ENCODE results near the gene IFNAR2. TPM values are rescaled to one million over a fixed set of nuclear protein-coding genes. Genes with fewer than 3 reads are reported as not detected.
"Not testable (repeated sequence)": the region's sequence is repeated elsewhere in the genome, so short reads cannot be mapped to it uniquely, and the experiment has no call there.

Gene IFNAR2
- total RNA-seq, 1 experiment from 2014 or later: 7.9 TPM

DNA sequence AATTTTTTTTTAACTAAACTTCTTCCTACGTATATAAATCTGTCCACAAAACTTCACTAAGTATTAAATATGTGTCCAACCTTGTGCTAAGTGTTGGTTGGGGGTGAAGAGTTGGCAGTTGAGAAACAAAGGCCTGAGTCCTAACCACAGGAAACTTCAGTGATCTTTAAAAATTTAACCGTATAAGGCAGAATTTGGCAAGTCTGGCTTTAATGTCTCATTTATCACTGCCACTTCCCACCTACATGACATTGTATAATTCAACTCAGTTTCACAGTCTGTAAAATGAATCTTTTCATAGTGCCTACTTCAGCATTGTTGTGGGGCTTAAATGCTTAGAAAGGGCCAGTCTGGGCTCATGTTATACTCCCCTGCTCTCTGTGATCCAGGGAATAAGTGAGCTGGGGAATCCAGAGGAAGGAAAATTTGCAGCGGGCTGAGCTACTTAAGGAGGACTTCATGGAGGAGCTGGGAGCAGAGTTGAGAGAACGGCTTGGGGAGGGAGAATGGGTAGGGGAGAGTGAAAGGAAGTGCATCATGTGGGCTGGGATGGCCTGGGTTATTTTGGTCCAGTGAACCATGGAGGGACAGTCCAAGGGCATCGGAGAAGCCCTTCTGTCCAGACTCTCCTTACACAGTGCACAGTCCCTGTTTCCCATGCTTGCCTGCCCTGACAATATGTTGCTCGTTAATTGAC, 14.5 kb downstream of the IFNAR2 start:
- no peak for DNase-seq (ENCODE audit: low spot score)

DNA sequence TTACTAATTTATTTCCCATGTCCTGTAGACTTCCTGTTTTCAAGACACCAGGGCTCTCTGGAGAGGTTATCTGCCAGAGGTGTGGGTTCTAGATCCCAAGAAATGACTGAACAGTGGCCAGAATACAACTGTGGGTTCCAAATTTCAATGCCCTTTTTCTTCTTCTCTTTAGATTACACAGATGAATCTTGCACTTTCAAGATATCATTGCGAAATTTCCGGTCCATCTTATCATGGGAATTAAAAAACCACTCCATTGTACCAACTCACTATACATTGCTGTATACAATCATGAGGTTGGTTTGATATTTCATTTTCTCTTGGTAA, 15.0 kb downstream of the IFNAR2 start:
- no peak for DNase-seq (ENCODE audit: low spot score)

DNA sequence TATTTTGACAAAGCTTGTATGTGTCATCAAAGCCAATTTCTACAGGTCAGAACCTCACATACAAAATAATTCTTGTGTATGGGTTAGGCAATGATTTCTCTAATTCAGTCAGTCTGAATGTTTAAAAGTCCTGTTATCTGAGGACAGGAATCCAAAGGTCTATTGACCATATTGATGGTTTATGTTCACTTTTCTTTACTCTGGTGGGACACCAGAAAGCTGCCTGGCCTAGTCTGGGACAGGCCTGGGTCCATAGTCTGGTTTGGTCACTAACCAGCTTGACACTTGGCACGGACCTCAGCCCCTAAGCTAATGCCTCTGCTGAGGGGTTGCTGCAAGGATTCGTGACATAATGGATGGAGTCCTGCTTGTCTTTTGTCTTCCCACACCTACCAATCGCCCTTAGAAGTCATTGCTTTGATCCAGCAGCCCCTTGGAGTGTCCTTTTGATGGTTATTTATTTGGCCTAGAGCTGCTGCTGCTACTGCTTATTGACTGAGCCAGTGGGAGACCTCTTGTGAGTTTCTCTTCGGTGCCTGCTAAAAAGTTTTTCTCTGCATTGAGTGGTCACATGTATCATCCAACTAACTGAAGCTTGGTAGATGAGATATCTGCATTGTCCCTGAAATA, 15.7 kb downstream of the IFNAR2 start:
- DNase-seq (ENCODE audit: low spot score): no peak

DNA sequence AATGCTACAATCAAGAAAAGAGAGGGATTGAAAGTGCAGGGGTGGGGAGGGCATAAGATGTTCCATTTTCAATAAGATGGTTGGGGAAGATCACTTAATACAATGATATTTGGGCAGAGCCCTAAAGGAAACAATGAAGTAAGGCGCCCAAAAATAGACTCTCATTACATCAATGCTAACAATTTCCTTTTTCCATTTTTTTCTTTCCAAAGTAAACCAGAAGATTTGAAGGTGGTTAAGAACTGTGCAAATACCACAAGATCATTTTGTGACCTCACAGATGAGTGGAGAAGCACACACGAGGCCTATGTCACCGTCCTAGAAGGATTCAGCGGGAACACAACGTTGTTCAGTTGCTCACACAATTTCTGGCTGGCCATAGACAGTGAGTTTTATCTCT, 16.8 kb downstream of the IFNAR2 start:
- DNase-seq (ENCODE audit: low spot score): no peak

DNA sequence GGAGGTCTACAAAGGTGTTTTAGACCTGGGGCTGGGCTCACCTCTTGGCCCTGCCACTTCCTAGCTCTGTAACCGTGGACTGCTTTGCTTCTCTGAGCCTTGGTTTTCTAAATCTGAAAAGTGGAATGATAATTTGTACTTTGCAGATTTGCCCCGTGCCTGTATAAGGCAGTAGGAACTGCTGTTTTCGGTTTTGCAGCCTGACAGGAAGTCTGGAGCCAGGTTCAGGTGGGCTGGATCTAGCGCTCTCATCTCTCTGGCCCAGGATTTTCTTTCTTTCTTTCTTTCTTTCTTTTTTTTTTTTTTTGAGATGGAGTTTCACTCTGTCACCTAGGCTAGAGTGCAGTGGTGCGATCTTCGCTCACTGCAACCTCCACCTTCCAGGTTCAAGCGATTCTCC, 17.2 kb downstream of the IFNAR2 start:
- no peak for DNase-seq (ENCODE audit: low spot score)

DNA sequence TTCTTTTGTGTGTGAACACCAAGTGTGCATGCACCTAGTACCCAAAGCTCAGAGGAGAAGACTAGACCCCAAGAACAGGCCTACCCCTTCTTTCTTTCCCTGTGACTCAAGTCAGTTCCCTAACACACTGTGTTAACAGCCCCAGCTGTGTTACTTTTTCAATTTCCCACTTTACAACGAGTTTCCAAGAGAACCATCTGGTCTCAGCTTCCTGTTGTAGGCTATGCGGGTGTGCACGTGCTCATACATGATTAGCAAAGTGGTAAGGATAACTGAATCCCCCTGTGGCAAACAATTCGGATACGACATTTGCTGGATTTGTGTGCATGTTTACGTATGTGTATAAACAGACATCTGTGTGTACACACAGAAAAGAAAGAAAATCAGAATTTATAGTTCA, 17.9 kb downstream of the IFNAR2 start:
- DNase-seq (ENCODE audit: low spot score): no peak

DNA sequence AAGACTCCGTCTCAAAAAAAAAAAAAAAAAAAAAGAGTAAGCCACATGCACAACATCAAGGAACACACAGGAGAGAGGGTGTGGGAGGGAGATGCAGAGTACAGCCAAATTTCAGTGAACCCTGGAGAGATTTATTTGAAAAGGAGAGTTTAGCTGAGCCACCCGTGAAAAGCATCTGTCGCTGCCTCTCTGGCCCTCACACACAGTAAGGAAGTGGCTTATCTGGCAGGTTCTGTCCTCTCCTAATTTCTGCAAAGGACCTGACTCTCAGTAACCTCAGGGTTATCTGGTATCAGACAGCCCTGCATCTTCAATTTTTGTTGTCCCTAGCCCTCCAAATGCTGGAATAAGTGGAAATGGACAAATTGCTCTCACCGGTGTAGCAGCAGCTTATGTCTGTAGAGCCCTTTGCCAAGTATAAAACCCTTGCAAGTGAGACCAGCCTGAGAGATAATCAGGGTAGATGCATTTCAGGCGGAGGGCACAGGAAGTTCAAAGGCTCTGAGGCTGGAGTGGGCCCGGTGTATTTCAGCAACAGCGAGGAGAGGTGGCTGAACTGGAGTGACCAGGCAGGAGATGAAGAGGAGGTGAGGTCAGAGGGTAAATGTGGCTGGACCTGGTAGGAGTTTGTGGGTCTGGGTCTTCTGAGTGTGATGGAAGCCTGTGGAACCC, 19.7 kb downstream of the IFNAR2 start:
- no peak for DNase-seq (ENCODE audit: low spot score)

DNA sequence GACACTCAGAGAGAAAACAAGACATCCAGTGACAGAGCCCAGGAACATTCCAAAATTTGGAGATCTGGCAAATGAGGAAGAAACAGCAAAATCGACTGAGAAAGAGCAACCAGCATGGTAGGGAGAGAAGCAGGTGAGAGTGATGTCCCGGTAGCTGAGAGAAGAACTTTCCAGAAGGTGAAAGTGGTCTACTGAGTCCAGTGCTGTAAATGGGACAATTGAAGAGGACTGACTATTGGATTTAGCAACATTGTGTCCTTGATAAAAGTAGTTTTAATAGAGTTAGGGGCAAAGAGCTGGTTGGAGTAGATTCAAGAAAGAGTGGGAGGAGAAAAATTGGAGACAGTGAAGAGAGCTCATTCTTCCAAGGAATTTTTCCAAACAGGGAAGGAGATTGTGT, 21.4 kb downstream of the IFNAR2 start:
- DNase-seq (ENCODE audit: low spot score): no peak

DNA sequence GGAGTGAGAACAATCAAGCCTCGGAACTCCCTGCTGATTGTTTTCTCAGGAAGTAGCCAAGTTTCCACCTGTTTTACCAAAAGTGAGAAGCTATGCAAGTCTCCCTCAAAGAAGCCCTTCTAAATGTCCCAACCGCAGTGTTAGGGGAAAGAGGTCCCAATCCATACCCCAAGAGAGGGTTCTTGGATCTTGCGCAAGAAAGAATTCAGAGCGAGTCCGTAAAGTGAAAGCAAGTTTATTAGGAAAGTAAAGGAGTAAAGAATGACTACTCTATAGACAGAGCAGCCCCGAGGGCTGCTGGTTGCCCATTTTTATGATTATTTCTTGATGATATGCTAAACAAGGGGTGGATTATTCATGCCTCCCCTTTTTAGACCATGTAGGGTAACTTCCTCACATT, 23.6 kb downstream of the IFNAR2 start:
- not testable (repeated sequence) for DNase-seq (ENCODE audit: low spot score)

DNA sequence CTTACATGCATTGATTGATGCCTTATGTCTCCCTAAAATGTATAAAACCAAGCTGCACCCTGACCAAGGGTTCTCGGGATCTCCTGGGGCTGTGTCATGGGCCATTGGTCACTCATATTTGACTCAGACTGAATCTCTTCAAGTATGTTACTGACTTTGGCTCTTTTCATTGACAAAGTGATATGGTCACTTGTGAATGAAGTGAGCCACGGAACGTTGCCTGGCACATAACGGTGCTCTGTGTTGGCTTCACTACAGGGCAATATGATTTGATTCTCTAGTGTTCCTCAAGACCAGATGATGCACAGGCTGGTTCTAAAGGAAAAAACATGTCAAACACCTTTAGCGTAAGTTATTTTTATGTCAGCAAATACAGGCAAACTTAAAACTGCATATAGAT, 25.0 kb downstream of the IFNAR2 start:
- no peak for DNase-seq (ENCODE audit: low spot score)

DNA sequence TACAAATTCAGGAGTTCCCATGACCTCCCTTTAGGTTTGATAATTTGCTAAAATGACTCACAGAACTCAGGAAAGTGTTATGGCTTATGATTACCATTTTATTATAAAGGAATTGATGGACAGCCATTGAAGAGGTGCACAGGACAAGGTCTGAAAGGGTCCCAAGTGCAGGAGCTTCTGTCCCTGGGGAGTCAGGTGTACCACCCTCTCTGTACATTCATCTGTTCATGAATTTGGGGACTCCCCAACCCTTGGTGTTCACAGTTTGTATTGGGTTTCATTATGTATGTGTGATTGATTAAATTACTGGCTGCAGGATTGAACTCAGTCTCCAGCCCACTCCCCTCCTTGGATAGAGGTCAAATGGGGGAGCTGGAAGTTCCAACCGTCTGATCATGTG, 25.7 kb downstream of the IFNAR2 start:
- DNase-seq (ENCODE audit: low spot score): no peak

DNA sequence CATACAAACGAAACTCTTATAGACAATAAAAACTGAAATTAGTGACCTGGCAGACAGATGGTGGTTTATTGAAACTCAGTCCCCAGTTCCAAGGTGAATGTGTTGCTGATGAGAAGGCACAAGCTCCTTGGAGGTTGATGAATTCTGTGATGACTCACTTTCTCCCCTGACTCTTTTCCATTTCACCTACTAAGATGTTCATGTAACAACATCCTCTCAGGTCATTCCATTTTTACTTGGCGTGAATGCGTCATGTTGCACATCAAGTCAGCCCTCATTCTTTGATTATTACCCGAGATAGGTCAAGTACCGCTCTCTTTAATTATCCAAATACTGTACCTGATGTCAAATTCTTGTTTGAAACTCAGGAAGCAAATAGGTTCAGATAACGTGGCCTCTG, 26.3 kb downstream of the IFNAR2 start:
- no peak for DNase-seq (ENCODE audit: low spot score)

DNA sequence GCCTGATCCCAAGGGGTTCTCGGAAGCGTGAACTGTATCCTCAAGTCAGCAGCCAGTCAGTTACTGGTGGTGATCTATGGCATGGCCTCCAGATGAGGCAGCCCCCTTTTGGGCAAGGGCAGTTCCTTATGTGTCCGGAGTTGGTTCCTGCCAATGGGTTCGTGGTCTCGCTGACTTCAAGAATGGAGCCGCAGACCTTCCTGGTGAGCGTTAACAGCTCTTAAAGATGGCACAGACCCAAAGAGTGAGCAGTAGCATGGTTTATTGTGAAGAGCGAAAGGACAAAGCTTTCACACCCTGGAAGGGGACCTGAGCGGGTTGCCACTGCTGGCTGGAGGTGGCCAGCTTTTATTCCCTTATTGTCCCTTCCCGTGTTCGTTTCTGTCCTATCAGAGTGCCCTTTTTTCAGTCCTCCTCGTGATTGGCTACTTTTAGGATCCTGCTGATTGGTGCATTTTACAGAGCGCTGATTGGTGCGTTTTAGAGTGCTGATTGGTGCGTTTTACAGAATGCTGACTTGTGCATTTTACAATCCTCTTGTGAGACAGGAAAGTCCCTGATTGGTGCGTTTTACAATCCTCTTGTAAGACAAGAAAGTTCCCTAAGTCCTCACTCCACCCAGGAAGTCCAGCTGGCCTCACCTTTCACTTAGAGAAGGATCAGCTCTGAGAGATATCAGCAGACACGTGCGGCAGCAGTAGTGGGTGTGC, 27.5 kb downstream of the IFNAR2 start:
- DNase-seq (ENCODE audit: low spot score): no peak

DNA sequence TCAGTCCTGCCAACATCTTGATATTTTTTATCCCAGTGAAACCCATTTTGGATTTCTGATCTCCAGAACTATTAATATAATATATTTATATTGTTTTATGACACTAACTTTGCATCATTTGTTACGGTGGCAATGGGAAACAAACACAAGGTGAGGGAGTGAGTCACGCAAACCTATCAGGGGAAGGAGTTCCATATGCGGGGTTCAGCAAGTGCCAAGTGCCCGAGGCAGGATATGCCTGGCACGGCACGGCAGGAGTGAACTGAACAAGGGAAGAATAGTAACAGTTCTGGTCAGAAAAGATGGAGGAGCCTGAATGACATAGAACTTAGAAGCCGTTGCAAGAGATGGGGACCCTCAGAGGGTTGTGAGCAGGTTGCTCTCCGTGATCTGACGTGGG, 28.7 kb downstream of the IFNAR2 start:
- no peak for DNase-seq (ENCODE audit: low spot score)

DNA sequence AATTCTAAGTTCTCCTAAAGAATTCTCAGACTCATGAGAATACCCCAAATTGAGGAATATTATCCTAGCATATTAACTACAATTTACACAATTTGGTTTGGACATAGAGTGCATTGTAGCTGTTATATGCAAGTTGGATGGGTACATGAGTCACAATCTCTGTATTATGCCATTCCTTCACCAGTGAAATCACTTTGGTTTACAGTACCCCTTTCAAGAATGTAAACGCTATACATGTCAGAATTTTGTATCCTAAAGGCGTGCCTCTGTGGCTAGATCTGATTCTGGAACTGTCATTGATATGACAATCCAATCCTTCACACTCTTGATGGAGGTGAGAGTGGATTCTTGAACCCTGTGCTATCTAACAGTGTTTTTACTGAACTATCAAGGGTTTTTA, 29.7 kb downstream of the IFNAR2 start:
- DNase-seq (ENCODE audit: low spot score): no peak

DNA sequence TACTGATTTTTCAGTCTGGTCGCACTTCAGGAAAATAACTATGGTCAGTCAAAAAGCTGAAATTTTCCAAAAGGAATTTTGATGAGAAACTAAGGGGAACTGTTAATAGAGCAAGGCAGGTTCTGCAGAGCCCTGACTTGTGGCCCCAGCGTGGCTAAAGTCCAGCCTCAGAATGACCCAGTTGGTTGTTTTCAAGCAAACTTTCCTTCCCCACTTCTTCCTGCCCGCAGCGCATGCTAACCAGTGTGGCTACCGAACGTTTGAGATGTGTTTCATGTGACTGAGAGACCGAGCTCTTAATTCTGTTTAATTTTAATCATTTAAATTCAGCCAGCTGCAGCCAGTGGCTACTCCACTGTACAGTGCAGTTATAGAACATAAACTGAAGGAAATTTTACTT, 30.3 kb downstream of the IFNAR2 start:
- no peak for DNase-seq (ENCODE audit: low spot score)

DNA sequence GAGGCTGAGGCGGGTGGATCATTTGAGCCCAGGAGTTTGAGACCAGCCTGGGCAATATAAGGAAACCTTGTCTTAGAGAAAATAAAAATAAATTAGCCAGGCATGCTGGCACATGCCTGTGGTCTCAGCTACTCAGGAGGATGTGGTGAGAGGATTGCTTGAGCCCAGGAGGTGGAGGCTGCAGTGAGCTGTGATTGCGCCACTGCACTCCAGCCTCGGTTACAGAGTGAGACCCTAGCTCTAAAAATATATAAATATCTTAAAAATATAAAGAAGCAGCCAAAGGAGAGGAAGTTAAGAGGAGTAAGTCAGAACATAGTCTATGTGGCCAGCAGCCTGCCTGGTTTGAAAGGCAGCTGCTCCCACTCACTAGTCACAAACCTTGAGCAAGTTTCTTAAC, 31.9 kb downstream of the IFNAR2 start:
- DNase-seq (ENCODE audit: low spot score): peak; percentile 66

DNA sequence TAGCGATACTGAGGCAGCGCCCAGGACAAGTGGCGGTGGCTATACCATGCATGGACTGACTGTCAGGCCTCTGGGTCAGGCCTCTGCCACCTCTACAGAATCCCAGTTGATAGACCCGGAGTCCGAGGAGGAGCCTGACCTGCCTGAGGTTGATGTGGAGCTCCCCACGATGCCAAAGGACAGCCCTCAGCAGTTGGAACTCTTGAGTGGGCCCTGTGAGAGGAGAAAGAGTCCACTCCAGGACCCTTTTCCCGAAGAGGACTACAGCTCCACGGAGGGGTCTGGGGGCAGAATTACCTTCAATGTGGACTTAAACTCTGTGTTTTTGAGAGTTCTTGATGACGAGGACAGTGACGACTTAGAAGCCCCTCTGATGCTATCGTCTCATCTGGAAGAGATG, 33.2 kb downstream of the IFNAR2 start:
- no peak for DNase-seq (ENCODE audit: low spot score)

DNA sequence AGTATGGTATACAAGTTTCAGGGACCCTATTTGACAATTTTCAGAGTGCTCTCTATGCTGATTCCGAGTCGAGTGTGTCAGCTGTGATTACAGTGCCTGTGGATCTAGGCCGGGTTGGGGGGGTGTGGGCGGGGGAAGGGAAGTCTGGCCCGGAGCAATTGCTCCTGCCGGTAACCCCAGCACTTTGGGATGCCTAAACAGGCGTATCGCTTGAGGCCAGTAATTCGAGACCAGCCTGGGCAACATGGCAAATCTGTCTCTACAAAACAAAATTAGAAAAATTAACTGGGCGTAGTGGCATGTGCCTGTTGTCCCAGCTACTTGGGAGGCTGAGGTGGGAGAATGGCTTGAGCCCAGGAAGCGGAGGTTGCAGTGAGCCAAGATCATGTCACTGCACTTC, 34.8 kb downstream of the IFNAR2 start:
- no peak for DNase-seq (ENCODE audit: low spot score)

DNA sequence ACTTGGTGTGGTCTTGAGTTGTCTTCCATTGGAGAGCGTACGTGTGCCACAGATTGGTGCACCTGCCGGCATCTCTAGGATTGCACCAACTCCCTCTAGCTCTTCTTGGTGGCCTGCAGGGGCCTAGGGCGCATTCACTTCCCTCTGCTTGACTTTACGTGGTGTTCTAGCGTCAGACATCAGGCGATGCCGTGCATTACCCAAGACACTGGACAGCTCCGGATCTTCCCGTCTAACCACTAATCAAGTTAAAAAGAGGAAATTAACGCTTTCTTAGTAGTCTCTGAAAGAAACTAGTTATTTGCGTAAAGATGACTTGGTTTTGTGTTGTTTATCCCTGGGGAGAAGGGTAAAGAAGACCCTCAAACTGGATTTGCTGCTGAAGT, 35.9 kb downstream of the IFNAR2 start:
- DNase-seq (ENCODE audit: low spot score): no peak

DNA sequence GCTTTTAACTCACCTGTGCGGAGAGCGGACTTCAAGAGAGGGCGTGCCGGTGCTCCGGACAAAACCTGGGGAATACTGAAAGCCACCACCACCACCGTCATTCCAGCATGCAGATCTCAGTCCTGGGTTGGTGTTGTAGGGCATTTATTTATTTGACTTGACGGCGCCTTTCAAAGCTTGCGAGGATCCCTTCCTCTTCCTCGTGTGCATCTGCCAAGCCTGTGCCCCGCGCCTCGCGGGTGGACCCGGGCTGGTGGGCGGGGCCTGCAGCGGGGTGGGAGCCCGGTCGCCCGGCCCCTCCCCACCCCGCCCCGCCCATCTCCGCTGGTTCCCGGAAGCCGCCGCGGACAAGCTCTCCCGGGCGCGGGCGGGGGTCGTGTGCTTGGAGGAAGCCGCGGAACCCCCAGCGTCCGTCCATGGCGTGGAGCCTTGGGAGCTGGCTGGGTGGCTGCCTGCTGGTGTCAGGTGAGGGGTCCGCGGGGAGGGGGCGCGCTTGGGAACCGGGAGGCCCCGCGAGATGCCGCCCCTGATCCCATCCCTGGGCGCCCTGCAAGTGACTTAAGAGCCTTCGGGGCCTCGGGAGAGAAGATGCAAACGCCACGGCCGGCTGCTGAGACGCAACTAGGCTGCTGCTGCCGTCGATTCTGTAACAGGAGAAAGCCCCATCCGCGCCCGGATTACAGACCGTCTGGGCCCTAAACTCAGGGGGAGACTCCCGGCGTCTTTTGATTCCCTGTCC, 36.5 kb downstream of the IFNAR2 start, which contains the start of gene IL10RB:
IL10RB (plus strand) TSS at position 318 of the 739 bp plus-strand sequence; CDS start at position 417, 99 bp downstream.
- no peak for DNase-seq (ENCODE audit: low spot score)

DNA sequence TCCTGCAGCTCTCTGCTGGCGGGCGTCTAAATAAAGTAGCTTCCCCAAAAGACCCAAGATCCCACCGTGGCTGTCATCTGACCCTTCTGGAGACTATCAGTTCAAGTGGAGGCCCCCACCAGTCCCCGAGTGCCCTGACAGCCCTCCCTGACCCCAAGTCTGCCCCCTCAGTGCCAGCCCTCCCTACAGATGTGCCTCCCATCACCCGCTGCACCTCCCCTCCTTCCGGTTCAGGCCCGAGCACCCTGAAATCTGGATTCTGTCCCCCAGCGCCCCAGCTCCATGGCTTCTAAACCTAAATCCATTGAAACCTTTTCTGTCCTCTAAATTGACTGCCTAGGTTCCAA, 37.0 kb downstream of the IFNAR2 start:
- DNase-seq (ENCODE audit: low spot score): no peak
